Right atrium auricular region (tissue), 2 donors: ENCODE measurements around the gene SLC7A14. TPM values are rescaled to one million over a fixed set of nuclear protein-coding genes. Genes with fewer than 3 reads are reported as not detected.

Source experiments
- DNase-seq: peaks from one replicate; pipeline ENCODE4 v3.0.0-alpha.2; 2019; ENCODE audit warnings: low spot score
- H3K27ac ChIP-seq, 2 donors: fragments of 200-600 bp; sonication (generic); 1 replicate in 1 of 2; 2 replicates in 1 of 2; pipeline ENCODE4 v1.5.1; 2016 to 2019
- H3K27me3 ChIP-seq, 2 donors: fragments of 200-600 bp; sonication (generic); one replicate each; pipeline versions ENCODE4 v1.5.1 to v1.6.0; 2017 to 2019
- H3K36me3 ChIP-seq: fragments of 200-600 bp; sonication (generic); one replicate; pipeline ENCODE4 v1.5.1; 2016
- H3K4me1 ChIP-seq, 2 donors: fragments of 200-600 bp; sonication (generic); one replicate each; pipeline versions ENCODE4 v1.5.1 to v1.6.0; 2017 to 2019
- H3K4me3 ChIP-seq, 2 donors: fragments of 200-600 bp; sonication (generic); 1 replicate in 1 of 2; 2 replicates in 1 of 2; pipeline ENCODE4 v1.5.1; 2017 to 2019; ENCODE audit warnings: mild to moderate bottlenecking in 1 of 2, moderate library complexity in 1 of 2
- H3K9me3 ChIP-seq, 2 donors: fragments of 200-600 bp; sonication (generic); one replicate each; pipeline ENCODE4 v1.5.1; 2019
- total RNA-seq, 2 donors: library from RNA; depleted of rRNA; stranded (reverse); fragments of >200 nt; gene quantifications; one replicate each; pipeline ENCODE4 v1.1.0, GENCODE V29; 2016
- TF ChIP-seq, protein P1 (sequence below), 2 donors: fragments of 200-600 bp; sonication (generic); IDR thresholded peaks; one replicate each; pipeline ENCODE4 v1.5.1; 2019; ENCODE audit warnings: antibody characterized with exemption in 2 of 2

Gene SLC7A14
- total RNA-seq, 2 donors from 2014 or later: not detected

- H3K36me3 ChIP-seq: no peaks in the 10 kb centered on the region
- H3K9me3 ChIP-seq: no peaks in the 10 kb centered on the region
- H3K27ac ChIP-seq: no peak overlapping the region
- TF ChIP-seq, protein P1, sequence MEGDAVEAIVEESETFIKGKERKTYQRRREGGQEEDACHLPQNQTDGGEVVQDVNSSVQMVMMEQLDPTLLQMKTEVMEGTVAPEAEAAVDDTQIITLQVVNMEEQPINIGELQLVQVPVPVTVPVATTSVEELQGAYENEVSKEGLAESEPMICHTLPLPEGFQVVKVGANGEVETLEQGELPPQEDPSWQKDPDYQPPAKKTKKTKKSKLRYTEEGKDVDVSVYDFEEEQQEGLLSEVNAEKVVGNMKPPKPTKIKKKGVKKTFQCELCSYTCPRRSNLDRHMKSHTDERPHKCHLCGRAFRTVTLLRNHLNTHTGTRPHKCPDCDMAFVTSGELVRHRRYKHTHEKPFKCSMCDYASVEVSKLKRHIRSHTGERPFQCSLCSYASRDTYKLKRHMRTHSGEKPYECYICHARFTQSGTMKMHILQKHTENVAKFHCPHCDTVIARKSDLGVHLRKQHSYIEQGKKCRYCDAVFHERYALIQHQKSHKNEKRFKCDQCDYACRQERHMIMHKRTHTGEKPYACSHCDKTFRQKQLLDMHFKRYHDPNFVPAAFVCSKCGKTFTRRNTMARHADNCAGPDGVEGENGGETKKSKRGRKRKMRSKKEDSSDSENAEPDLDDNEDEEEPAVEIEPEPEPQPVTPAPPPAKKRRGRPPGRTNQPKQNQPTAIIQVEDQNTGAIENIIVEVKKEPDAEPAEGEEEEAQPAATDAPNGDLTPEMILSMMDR (IDR thresholded peaks at IDR 0.05): no peak
- no peaks in the 10 kb centered on the region for H3K4me1 ChIP-seq
- no peaks in the 10 kb centered on the region for H3K27me3 ChIP-seq
- no peak for DNase-seq
- no peak overlapping the region for H3K4me3 ChIP-seq
Observed at GRCh38 chr3:170469151-170470062, 116.5 kb downstream of the SLC7A14 start.

DNA sequence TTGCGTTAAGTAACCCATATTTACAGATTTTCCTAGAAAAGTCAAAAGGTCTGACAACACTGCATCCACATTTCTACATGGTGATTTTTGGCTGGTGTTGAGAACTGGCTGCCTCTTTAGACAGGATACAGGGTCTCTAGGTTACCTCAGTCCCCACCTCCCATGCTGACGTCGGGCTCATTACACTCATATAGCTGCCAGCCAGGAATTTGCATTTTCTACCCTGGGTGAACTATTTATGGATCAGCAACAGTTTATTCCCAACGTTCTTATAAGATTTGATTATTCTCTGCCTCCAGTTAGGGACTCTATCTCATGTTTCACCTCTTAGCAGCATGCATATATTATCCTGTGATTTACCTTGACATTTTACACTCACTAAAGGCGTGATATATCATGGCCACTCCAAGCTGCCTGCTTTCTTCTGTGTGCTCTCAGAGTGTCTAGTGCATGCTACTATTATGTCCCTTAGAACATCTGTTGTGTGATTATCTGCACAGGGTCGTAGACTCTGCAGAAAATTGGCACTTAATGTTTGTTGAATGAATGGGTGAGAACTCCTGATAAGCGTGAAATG, 118.2 kb downstream of the SLC7A14 start:
- Histone ChIP-seq H3K9me3 (no peaks in the 10 kb centered on the region), H3K4me3 (no peak overlapping the region), H3K36me3 (no peaks in the 10 kb centered on the region), H3K27ac (no peak overlapping the region), H3K27me3 (no peaks in the 10 kb centered on the region), H3K4me1 (no peaks in the 10 kb centered on the region)
- TF ChIP-seq, protein P1 (IDR thresholded peaks at IDR 0.05): no peak
- DNase-seq: no peak

- no peak overlapping the region for H3K27ac ChIP-seq
- H3K4me3 ChIP-seq: no peak overlapping the region
- no peaks in the 10 kb centered on the region for H3K9me3 ChIP-seq
- DNase-seq: no peak
- no peaks in the 10 kb centered on the region for H3K4me1 ChIP-seq
- H3K27me3 ChIP-seq: no peaks in the 10 kb centered on the region
- TF ChIP-seq, protein P1 (IDR thresholded peaks at IDR 0.05): no peak
- H3K36me3 ChIP-seq: no peaks in the 10 kb centered on the region
Observed at GRCh38 chr3:170467007-170467406, 118.9 kb downstream of the SLC7A14 start.

GRCh38 chr3:170465955-170466354, 119.9 kb downstream of the SLC7A14 start:
- Histone ChIP-seq H3K4me1 (no peaks in the 10 kb centered on the region), H3K36me3 (no peaks in the 10 kb centered on the region), H3K4me3 (no peak overlapping the region), H3K27me3 (no peaks in the 10 kb centered on the region), H3K9me3 (no peaks in the 10 kb centered on the region), H3K27ac (no peak overlapping the region)
- TF ChIP-seq, protein P1 (IDR thresholded peaks at IDR 0.05): no peak
- DNase-seq: no peak

DNA sequence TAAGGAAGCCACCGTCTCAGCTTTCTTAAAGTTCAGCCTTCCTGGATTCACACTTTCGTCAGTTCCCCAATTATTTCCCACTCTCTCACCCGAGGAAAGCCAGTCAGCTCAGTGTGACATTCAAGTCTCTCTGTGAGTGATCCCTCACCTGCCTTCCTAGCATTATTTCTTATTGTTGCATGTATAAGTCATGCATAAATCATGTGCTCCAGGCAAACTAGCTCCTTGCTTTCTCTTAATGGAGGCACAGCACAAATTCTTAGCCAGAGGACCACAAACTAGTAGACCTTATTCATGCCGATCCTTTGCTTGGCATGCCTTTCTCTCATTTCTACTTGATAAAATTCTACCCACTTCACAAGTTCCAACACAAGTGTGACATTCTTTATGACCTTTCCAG, 122.9 kb downstream of the SLC7A14 start:
- Histone ChIP-seq H3K27ac (no peak overlapping the region), H3K4me1 (no peaks in the 10 kb centered on the region), H3K9me3 (no peaks in the 10 kb centered on the region), H3K27me3 (no peaks in the 10 kb centered on the region), H3K4me3 (no peak overlapping the region), H3K36me3 (no peaks in the 10 kb centered on the region)
- DNase-seq: no peak
- TF ChIP-seq, protein P1 (IDR thresholded peaks at IDR 0.05): no peak
